ENCODE results near the gene MUC2. TPM values are rescaled to one million over a fixed set of nuclear protein-coding genes. Genes with fewer than 3 reads are reported as not detected.

The MUC2 gene
- total RNA-seq, 4 donors from 2014 or later, result 0.08 TPM; not detected in 3

DNA sequence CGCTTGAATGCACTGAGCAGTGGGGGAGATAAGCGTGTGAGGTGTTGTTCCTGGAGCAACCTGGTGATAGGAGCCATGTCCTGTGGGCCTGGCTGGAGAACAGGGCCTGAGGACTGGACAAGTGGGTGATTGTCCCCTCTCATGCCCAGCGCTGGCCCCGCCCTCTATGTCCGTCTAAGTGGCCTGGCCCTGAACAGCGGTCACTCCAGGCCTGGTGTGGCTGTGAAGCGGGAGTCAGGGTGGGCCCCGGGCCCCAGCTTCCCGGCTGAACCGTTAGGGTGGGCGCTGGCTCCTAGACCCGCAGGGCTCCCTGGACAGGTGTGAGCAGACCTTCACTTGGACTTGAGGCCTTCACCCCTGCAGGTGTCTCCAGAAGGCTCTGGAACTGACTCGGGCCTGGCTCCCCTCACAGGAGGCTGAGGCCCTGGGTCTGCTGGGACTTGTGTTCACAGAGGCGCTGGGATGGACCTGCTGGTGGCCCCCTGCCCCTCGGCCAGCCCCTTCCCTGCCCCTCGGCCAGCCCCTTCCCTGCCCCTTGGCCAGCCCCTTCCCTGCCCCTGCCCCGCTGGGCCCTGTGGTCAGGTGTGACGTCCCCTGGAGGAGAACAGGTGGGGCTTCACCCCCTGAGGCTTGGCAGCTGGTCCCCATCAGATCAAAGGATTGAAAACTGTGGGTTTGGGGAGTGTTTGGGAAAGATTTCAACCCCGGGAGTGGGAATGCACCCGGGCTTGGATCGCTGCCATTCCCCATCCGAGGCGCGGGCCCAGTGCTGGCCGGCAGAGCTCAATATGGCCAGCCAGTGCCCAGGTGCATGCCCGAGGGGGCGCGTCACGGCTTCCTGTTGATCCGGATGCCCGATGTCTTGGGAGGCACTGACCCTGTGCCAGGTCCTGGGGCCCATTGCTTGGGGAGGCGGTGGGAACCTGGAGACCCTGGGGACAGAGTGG, 34.9 kb upstream of the MUC2 start:
- no peaks in the 10 kb centered on the region for H3K4me1 ChIP-seq
- H3K4me3 ChIP-seq, result no peak overlapping the region
- no peak for ATAC-seq
- H3K9me3 ChIP-seq, result no peaks in the 10 kb centered on the region
- TF ChIP-seq POLR2A (IDR thresholded peaks at IDR 0.05) (no peak), EP300 (IDR thresholded peaks at IDR 0.05) (no peak), POLR2AphosphoS5 (IDR thresholded peaks at IDR 0.05) (no peak)
- TF ChIP-seq, protein P1, sequence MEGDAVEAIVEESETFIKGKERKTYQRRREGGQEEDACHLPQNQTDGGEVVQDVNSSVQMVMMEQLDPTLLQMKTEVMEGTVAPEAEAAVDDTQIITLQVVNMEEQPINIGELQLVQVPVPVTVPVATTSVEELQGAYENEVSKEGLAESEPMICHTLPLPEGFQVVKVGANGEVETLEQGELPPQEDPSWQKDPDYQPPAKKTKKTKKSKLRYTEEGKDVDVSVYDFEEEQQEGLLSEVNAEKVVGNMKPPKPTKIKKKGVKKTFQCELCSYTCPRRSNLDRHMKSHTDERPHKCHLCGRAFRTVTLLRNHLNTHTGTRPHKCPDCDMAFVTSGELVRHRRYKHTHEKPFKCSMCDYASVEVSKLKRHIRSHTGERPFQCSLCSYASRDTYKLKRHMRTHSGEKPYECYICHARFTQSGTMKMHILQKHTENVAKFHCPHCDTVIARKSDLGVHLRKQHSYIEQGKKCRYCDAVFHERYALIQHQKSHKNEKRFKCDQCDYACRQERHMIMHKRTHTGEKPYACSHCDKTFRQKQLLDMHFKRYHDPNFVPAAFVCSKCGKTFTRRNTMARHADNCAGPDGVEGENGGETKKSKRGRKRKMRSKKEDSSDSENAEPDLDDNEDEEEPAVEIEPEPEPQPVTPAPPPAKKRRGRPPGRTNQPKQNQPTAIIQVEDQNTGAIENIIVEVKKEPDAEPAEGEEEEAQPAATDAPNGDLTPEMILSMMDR (IDR thresholded peaks at IDR 0.05), result no peak
- peaks cover 86% of the 10 kb centered on the region for H3K27me3 ChIP-seq
- no peaks in the 10 kb centered on the region for H3K36me3 ChIP-seq
- 63 to 75% methylated on average over 4 of the region's 32 CpGs for WGBS, 2 donors (ENCODE audit: low coverage in 1 of 2)
- H3K27ac ChIP-seq, result no peak overlapping the region

DNA sequence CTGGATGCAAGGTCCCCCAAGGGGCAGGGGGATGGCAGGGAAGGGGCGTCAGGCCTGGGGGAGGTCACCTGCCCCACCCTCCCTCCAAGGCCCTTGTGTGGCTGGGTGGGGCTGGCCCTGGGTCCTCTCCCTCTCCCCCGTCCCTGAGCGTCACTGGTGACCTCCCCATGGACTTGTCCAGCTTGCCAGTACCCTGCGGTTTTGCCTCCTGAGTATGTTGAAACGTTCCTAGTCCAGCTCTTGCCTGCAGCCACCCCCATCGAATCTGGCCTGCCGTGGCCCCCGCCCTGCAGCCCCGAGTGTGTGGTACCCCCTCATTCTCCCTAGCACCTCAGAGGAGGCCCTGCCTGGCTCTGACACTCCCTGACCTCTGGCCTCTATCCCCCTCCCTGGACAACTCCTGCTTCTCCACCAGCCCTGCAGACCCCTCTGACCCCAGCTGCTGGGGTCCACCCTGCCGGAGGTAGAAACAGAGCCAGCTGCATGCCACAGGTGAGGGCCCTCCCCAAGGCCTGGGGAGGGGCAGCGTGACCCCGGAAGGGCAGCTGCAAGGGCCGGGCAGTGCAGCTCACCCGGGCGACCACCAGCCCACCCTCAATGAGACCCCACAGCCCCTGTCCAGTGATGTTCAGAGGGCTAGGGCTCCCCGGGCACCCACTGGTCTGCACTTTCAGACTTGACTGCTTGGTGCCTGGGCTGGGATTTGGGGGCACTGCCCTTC, 34.1 kb upstream of the MUC2 start:
- WGBS, 2 donors (ENCODE audit: low coverage in 1 of 2), result 58 to 83% methylated on average over 2 to 7 of the region's 16 CpGs
- H3K4me3 ChIP-seq, result no peak overlapping the region
- no peaks in the 10 kb centered on the region for H3K4me1 ChIP-seq
- peaks cover 78% of the 10 kb centered on the region for H3K27me3 ChIP-seq
- no peak overlapping the region for H3K27ac ChIP-seq
- no peaks in the 10 kb centered on the region for H3K9me3 ChIP-seq
- no peak for ATAC-seq
- TF ChIP-seq POLR2AphosphoS5 (IDR thresholded peaks at IDR 0.05) (no peak), POLR2A (IDR thresholded peaks at IDR 0.05) (no peak), EP300 (IDR thresholded peaks at IDR 0.05) (no peak)
- TF ChIP-seq, protein P1 (IDR thresholded peaks at IDR 0.05), result no peak
- H3K36me3 ChIP-seq, result no peaks in the 10 kb centered on the region

DNA sequence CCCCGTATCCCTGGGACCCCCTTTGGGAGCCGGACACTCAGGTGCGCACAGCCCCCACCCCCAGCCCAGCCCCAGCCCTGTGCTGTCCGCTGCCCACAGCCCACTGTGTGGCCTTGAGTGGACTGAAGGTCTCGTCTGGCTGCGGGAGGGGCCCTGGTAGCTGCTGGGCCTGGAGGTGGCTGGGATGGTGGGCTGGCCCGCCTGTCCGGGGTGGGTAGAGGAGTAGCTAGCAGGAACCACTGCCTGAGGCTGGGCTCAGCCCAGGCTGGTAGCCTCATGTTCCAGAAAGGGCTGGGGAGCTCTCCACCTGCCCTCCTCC, 33.6 kb upstream of the MUC2 start:
- no peaks in the 10 kb centered on the region for H3K9me3 ChIP-seq
- H3K27ac ChIP-seq, result no peak overlapping the region
- ATAC-seq, result no peak
- no CpG with 5 or more reads among the region's 8 CpGs for WGBS, 2 donors (ENCODE audit: low coverage in 1 of 2)
- no peak for TF ChIP-seq POLR2A (IDR thresholded peaks at IDR 0.05)
- TF ChIP-seq EP300 (IDR thresholded peaks at IDR 0.05), result no peak
- TF ChIP-seq, protein P1 (IDR thresholded peaks at IDR 0.05), result no peak
- TF ChIP-seq POLR2AphosphoS5 (IDR thresholded peaks at IDR 0.05), result no peak
- no peak overlapping the region for H3K4me3 ChIP-seq
- peaks cover 73% of the 10 kb centered on the region for H3K27me3 ChIP-seq
- no peaks in the 10 kb centered on the region for H3K4me1 ChIP-seq
- H3K36me3 ChIP-seq, result no peaks in the 10 kb centered on the region

DNA sequence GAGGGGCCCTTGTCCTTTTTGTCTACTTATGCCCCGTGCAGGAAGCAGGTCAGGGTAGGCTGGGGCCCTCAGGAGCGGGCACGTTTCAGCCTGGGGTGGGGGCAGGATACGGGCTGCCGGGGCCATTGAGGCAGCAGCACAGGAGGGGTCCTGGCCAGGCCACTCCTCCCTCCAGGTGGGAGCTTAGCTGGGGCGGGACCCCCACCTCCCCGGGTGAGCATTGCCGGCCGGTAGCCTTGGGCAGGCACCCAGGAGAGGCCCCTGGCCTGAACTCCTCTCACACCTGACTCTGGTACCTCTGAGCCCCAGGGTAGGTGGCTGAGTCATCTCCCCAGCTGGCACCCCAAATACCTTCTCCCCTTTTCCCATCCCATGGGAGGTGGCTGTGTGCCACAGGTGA, 33.2 kb upstream of the MUC2 start:
- no CpG with 5 or more reads among the region's 9 CpGs for WGBS, 2 donors (ENCODE audit: low coverage in 1 of 2)
- no peak overlapping the region for H3K27ac ChIP-seq
- H3K4me1 ChIP-seq, result no peaks in the 10 kb centered on the region
- ATAC-seq, result no peak
- TF ChIP-seq POLR2AphosphoS5 (IDR thresholded peaks at IDR 0.05), result no peak
- H3K27me3 ChIP-seq, result peaks cover 69% of the 10 kb centered on the region
- H3K36me3 ChIP-seq, result no peaks in the 10 kb centered on the region
- H3K9me3 ChIP-seq, result no peaks in the 10 kb centered on the region
- H3K4me3 ChIP-seq, result no peak overlapping the region

DNA sequence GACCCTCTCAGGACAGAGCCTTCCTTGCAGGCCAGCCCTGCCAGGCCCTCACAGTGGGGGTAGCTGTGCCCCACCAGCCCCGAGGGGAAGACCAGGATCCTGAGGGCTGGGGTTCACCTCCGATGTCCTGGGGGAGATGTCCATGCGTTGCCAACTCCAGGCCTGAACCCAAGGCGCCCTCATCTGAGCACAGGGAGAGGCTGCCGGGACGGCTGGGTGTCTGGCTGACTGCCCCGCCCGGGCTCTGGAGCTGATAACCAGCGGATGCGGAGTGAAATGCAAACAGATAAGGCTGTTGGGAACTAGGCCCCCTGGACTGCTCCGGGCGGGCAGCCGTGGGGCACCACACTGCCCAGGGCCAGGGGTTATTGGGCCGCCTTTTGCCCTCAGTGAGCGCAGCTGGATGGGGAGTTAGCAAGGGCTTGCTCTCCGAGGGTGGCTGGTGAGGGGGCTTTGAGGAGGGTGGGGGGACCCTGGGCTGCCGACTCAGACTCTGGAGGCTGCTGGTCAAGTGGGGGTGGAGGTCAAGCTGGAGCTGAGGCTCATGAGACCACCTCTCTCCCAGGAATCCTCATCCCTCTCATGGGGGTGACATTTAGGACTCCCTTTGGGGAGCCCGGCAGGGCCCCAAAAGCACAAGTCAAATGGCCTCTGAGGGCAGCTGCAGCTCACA, 32.6 kb upstream of the MUC2 start:
- H3K36me3 ChIP-seq, result no peaks in the 10 kb centered on the region
- H3K4me3 ChIP-seq, result no peak overlapping the region
- no peaks in the 10 kb centered on the region for H3K4me1 ChIP-seq
- no peaks in the 10 kb centered on the region for H3K9me3 ChIP-seq
- H3K27ac ChIP-seq, result no peak overlapping the region
- peaks cover 63% of the 10 kb centered on the region for H3K27me3 ChIP-seq
- TF ChIP-seq POLR2AphosphoS5 (IDR thresholded peaks at IDR 0.05) (no peak), POLR2A (IDR thresholded peaks at IDR 0.05) (no peak), EP300 (IDR thresholded peaks at IDR 0.05) (no peak)
- TF ChIP-seq, protein P1 (IDR thresholded peaks at IDR 0.05), result no peak
- no peak for ATAC-seq
- 19% methylated on average over 3 of the region's 18 CpGs; no CpG with 5 or more reads in 1 of the 2 donors for WGBS, 2 donors (ENCODE audit: low coverage in 1 of 2)
